GM19240 (cell line): ENCODE results near the gene REM2.
A peak's percentile ranks its signal among the peaks of the same experiment; 100 is the strongest.
"Not testable (repeated sequence)": the region's sequence is repeated elsewhere in the genome, so short reads cannot be mapped to it uniquely, and the experiment has no call there.

Experiments used
- DNase-seq: peaks from one replicate; pipeline ENCODE4 v3.0.0; 2011; ENCODE audit warnings: low spot score; ENCODE audit not compliant: insufficient read length

REM2 gene

GRCh38 chr14:22848351-22849164, 34.5 kb upstream of the REM2 start:
- no peak for DNase-seq

GRCh38 chr14:22849212-22849819, 33.7 kb upstream of the REM2 start:
- DNase-seq = no peak

- DNase-seq = no peak
Observed at GRCh38 chr14:22850944-22851764, 31.9 kb upstream of the REM2 start.

- not testable (repeated sequence) for DNase-seq
Observed at GRCh38 chr14:22852178-22852577, 30.8 kb upstream of the REM2 start.

GRCh38 chr14:22852599-22852939, 30.5 kb upstream of the REM2 start:
- no peak for DNase-seq

GRCh38 chr14:22852940-22853767, 29.9 kb upstream of the REM2 start:
- DNase-seq = peak; percentile 77

GRCh38 chr14:22854296-22854695, 28.7 kb upstream of the REM2 start:
- DNase-seq = not testable (repeated sequence)

- DNase-seq = no peak
Observed at GRCh38 chr14:22854963-22855724, 27.9 kb upstream of the REM2 start.

- no peak for DNase-seq
Observed at GRCh38 chr14:22856428-22856827, 26.6 kb upstream of the REM2 start.

- not testable (repeated sequence) for DNase-seq
Observed at GRCh38 chr14:22860377-22860776, 22.6 kb upstream of the REM2 start.

- no peak for DNase-seq
Observed at GRCh38 chr14:22861651-22862050, 21.4 kb upstream of the REM2 start.

GRCh38 chr14:22864979-22865378, 18.0 kb upstream of the REM2 start:
- no peak for DNase-seq

- DNase-seq = no peak
Observed at GRCh38 chr14:22865424-22866405, 17.3 kb upstream of the REM2 start.

GRCh38 chr14:22866874-22867273, 16.1 kb upstream of the REM2 start:
- DNase-seq = no peak

GRCh38 chr14:22870811-22871223, 12.2 kb upstream of the REM2 start:
- no peak for DNase-seq

- DNase-seq = peak; percentile 71
Observed at GRCh38 chr14:22871224-22872032, 11.6 kb upstream of the REM2 start, which contains the start of gene LRP10. Gene LRP10, plus strand, starts transcription at chr14:22871740. Its CDS starts 564 bp downstream, at chr14:22872304.

- peak; percentile 78 for DNase-seq
Observed at GRCh38 chr14:22872033-22872832, 10.8 kb upstream of the REM2 start.
